OCI-LY7 (cell line): Measurements from ENCODE around the gene CHN2. TPM values are rescaled to one million over a fixed set of nuclear protein-coding genes. Genes with fewer than 3 reads are reported as not detected.

Source experiments
- BruUV-seq: library from RNA; stranded (reverse); fragments of 400-500 nt; replicated peaks from 2 replicates; lab custom pipeline; 2021; lab: Mats Ljungman, UMichigan
- CTCF ChIA-PET: fragments of 300-600 bp; sonication (Branson Sonifier 250); formaldehyde crosslinking; loops from one replicate; lab custom pipeline; 2022; ENCODE audit warnings: antibody characterized with exemption; ENCODE audit not compliant: unreplicated experiment; lab: Charles Lee
- POLR2A ChIA-PET: fragments of 300-600 bp; sonication (Branson Sonifier 250); formaldehyde crosslinking; loops from one replicate; lab custom pipeline; 2022; ENCODE audit warnings: antibody characterized with exemption; lab: Charles Lee
- DNase-seq: peaks from one replicate; pipeline ENCODE4 v3.0.0-alpha.2; 2015; ENCODE audit warnings: low spot score
- H2AFZ ChIP-seq: fragments of 200-600 bp; sonication (generic), shearing (Covaris generic); 2 replicates; pipeline ENCODE4 v1.6.1; 2014; ENCODE audit warnings: mild to moderate bottlenecking, antibody characterized with exemption, low read length, moderate library complexity
- H3K27ac ChIP-seq: fragments of 200-600 bp; sonication (generic); 2 replicates; pipeline ENCODE4 v1.5.1; 2014; ENCODE audit warnings: mixed run types, low read depth, mild to moderate bottlenecking, moderate library complexity, low read length, inconsistent platforms; ENCODE audit not compliant: poor library complexity, severe bottlenecking
- H3K36me3 ChIP-seq: fragments of 200-600 bp; sonication (generic); 2 replicates; pipeline ENCODE4 v1.6.1; 2014; ENCODE audit warnings: mild to moderate bottlenecking, antibody characterized with exemption, low read length, moderate library complexity, mixed read lengths; ENCODE audit not compliant: insufficient read depth
- H3K4me1 ChIP-seq: fragments of 200-600 bp; sonication (generic); 2 replicates; pipeline ENCODE4 v1.5.1; 2014; ENCODE audit warnings: mild to moderate bottlenecking, low read length; ENCODE audit not compliant: insufficient read depth, poor library complexity, severe bottlenecking
- H3K4me2 ChIP-seq: fragments of 200-600 bp; sonication (generic); 2 replicates; pipeline ENCODE4 v1.6.1; 2014; ENCODE audit warnings: mild to moderate bottlenecking, low read length
- H3K4me3 ChIP-seq: fragments of 200-600 bp; sonication (generic); 2 replicates; pipeline ENCODE4 v1.5.1; 2014; ENCODE audit warnings: mild to moderate bottlenecking, low read depth, low read length; ENCODE audit not compliant: poor library complexity, severe bottlenecking
- H3K79me2 ChIP-seq: fragments of 200-600 bp; sonication (generic); 2 replicates; pipeline ENCODE4 v1.6.1; 2016; ENCODE audit warnings: low read depth, mild to moderate bottlenecking, low read length, moderate library complexity, mixed read lengths; ENCODE audit not compliant: insufficient read depth
- H3K9me2 ChIP-seq: fragments of 200-600 bp; sonication (generic); 2 replicates; pipeline ENCODE4 v1.6.1; 2016; ENCODE audit warnings: mild to moderate bottlenecking, low read length, mixed read lengths; ENCODE audit not compliant: insufficient read depth
- H3K9me3 ChIP-seq: fragments of 200-600 bp; sonication (generic); 2 replicates; pipeline ENCODE4 v1.6.1; 2014; ENCODE audit warnings: mild to moderate bottlenecking, mixed run types, low read length, mixed read lengths
- H4K20me1 ChIP-seq: fragments of 200-600 bp; sonication (generic); 2 replicates; pipeline ENCODE4 v1.6.1; 2014; ENCODE audit warnings: mild to moderate bottlenecking, antibody characterized with exemption, low read length, moderate library complexity, mixed read lengths; ENCODE audit not compliant: insufficient read depth
- CTCF ChIP-seq: fragments of 200-600 bp; sonication (generic); conservative IDR thresholded peaks from 2 replicates; pipeline ENCODE4 v1.5.1; 2014; ENCODE audit warnings: mild to moderate bottlenecking, antibody characterized with exemption, low read length, moderate library complexity, mixed read lengths
- EZH2phosphoT487 ChIP-seq: fragments of 200-600 bp; sonication (generic); IDR thresholded peaks from 2 replicates; pipeline ENCODE4 v1.6.1; 2018; ENCODE audit warnings: low read depth, borderline replicate concordance, mild to moderate bottlenecking, mixed run types, antibody characterized with exemption, low read length, moderate library complexity, mixed read lengths
- intact Hi-C: fragments of 100-400 bp; cut with micrococcal nuclease; formaldehyde crosslinking; loops from one replicate; pipeline ENCODE4 v1.10.0; 2022; ENCODE audit not compliant: unreplicated experiment
- total RNA-seq, 2 experiments: library from RNA; depleted of rRNA in 1 of 2; stranded (reverse); fragments of >200 nt in 1 of 2; shearing (Covaris generic) in 1 of 2; gene quantifications; 2 replicates each; pipeline ENCODE4 v1.2.3, GENCODE V29; 2014 to 2022

CHN2 gene
- total RNA-seq, 2 experiments from 2014 or later, result not detected

GRCh38 chr7:29292886-29293658 lies 98.5 kb downstream of the CHN2 start:
- Histone ChIP-seq H3K79me2 (no peaks in the 10 kb centered on the region), H3K4me1 (no peaks in the 10 kb centered on the region), H3K9me2 (no peaks in the 10 kb centered on the region), H3K4me2 (no peak overlapping the region), H4K20me1 (no peaks in the 10 kb centered on the region), H3K9me3 (no peaks in the 10 kb centered on the region), H3K36me3 (no peaks in the 10 kb centered on the region), H3K4me3 (no peak overlapping the region), H2AFZ (no peak overlapping the region), H3K27ac (no peak overlapping the region)
- intact Hi-C loops, result no loop called here
- ChIA-PET POLR2A (no interaction called here), CTCF (no interaction called here)
- BruUV-seq, result no TSS peak
- DNase-seq, result no peak
- TF ChIP-seq EZH2phosphoT487 (no peak), CTCF (no peak)

GRCh38 chr7:29296421-29296820 lies 101.8 kb downstream of the CHN2 start:
- no peaks in the 10 kb centered on the region for H3K79me2 ChIP-seq
- TF ChIP-seq EZH2phosphoT487, result no peak
- TF ChIP-seq CTCF, result no peak
- intact Hi-C loops, result no loop called here
- CTCF ChIA-PET, result interaction anchor here (0.6 kb wide), 1 partner anchor 9 kb away, joined by 3 read pairs; no protein-coding TSS in a partner anchor
- no peaks in the 10 kb centered on the region for H3K9me2 ChIP-seq
- H3K27ac ChIP-seq, result no peak overlapping the region
- no peaks in the 10 kb centered on the region for H4K20me1 ChIP-seq
- no peak for DNase-seq
- POLR2A ChIA-PET, result no interaction called here
- H3K4me2 ChIP-seq, result no peak overlapping the region
- no TSS peak for BruUV-seq
- no peaks in the 10 kb centered on the region for H3K9me3 ChIP-seq
- H2AFZ ChIP-seq, result no peak overlapping the region
- H3K36me3 ChIP-seq, result no peaks in the 10 kb centered on the region
- no peaks in the 10 kb centered on the region for H3K4me1 ChIP-seq
- no peak overlapping the region for H3K4me3 ChIP-seq

GRCh38 chr7:29297194-29297890 lies 102.8 kb downstream of the CHN2 start:
- POLR2A ChIA-PET, result no interaction called here
- Histone ChIP-seq H3K27ac (no peak overlapping the region), H3K79me2 (no peaks in the 10 kb centered on the region), H3K9me3 (no peaks in the 10 kb centered on the region), H3K4me3 (no peak overlapping the region), H3K4me1 (no peaks in the 10 kb centered on the region), H4K20me1 (no peaks in the 10 kb centered on the region), H3K4me2 (no peak overlapping the region), H3K36me3 (no peaks in the 10 kb centered on the region), H2AFZ (no peak overlapping the region), H3K9me2 (no peaks in the 10 kb centered on the region)
- intact Hi-C loops, result no loop called here
- CTCF ChIA-PET, result no interaction called here
- DNase-seq, result no peak
- TF ChIP-seq EZH2phosphoT487, result no peak
- peak; percentile 59 for TF ChIP-seq CTCF
- no TSS peak for BruUV-seq
